Measurements from ENCODE around the gene CAPN14. TPM values are rescaled to one million over a fixed set of nuclear protein-coding genes. Genes with fewer than 3 reads are reported as not detected.
"Not testable (repeated sequence)": the region's sequence is repeated elsewhere in the genome, so short reads cannot be mapped to it uniquely, and the experiment has no call there.

The CAPN14 gene
- total and polyA plus RNA-seq, 2 experiments from 2014 or later: 0.39 TPM; not detected in 1

- Histone ChIP-seq H3K36me3 (no peaks in the 10 kb centered on the region), H3K4me1 (ENCODE audit: low read depth) (no peaks in the 10 kb centered on the region), H3K9me3 (ENCODE audit: low read depth) (no peaks in the 10 kb centered on the region), H3K27me3 (peaks cover 9% of the 10 kb centered on the region), H3K27ac (no peak overlapping the region), H3K4me3 (no peak overlapping the region)
- TF ChIP-seq, protein P1, sequence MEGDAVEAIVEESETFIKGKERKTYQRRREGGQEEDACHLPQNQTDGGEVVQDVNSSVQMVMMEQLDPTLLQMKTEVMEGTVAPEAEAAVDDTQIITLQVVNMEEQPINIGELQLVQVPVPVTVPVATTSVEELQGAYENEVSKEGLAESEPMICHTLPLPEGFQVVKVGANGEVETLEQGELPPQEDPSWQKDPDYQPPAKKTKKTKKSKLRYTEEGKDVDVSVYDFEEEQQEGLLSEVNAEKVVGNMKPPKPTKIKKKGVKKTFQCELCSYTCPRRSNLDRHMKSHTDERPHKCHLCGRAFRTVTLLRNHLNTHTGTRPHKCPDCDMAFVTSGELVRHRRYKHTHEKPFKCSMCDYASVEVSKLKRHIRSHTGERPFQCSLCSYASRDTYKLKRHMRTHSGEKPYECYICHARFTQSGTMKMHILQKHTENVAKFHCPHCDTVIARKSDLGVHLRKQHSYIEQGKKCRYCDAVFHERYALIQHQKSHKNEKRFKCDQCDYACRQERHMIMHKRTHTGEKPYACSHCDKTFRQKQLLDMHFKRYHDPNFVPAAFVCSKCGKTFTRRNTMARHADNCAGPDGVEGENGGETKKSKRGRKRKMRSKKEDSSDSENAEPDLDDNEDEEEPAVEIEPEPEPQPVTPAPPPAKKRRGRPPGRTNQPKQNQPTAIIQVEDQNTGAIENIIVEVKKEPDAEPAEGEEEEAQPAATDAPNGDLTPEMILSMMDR (IDR thresholded peaks at IDR 0.05; ENCODE audit: low read depth, low read length): no peak
- DNase-seq (ENCODE audit: low read depth in 1 of 2, low spot score in 1 of 2): no peak
Observed at GRCh38 chr2:31188131-31188530, 29.2 kb downstream of the CAPN14 start.

GRCh38 chr2:31187166-31187565 lies 30.1 kb downstream of the CAPN14 start:
- H3K36me3 ChIP-seq: no peaks in the 10 kb centered on the region
- TF ChIP-seq, protein P1 (IDR thresholded peaks at IDR 0.05; ENCODE audit: low read depth, low read length): no peak
- H3K9me3 ChIP-seq (ENCODE audit: low read depth): no peaks in the 10 kb centered on the region
- no peak for DNase-seq (ENCODE audit: low read depth in 1 of 2, low spot score in 1 of 2)
- no peak overlapping the region for H3K4me3 ChIP-seq
- H3K4me1 ChIP-seq (ENCODE audit: low read depth): no peaks in the 10 kb centered on the region
- H3K27ac ChIP-seq: no peak overlapping the region
- H3K27me3 ChIP-seq: peaks cover 9% of the 10 kb centered on the region

- not testable (repeated sequence) for H3K27me3 ChIP-seq; H3K4me3 ChIP-seq; DNase-seq (ENCODE audit: low read depth in 1 of 2, low spot score in 1 of 2); H3K27ac ChIP-seq; H3K4me1 ChIP-seq (ENCODE audit: low read depth); H3K36me3 ChIP-seq; H3K9me3 ChIP-seq (ENCODE audit: low read depth)
Observed at GRCh38 chr2:31183973-31184372, 33.3 kb downstream of the CAPN14 start.

GRCh38 chr2:31176742-31177141 lies 40.6 kb downstream of the CAPN14 start:
- H3K9me3 ChIP-seq (ENCODE audit: low read depth): no peaks in the 10 kb centered on the region

GRCh38 chr2:31171142-31171541 lies 46.2 kb downstream of the CAPN14 start:
- Histone ChIP-seq H3K4me3 (no peak overlapping the region), H3K4me1 (ENCODE audit: low read depth) (no peaks in the 10 kb centered on the region), H3K27me3 (peaks cover 20% of the 10 kb centered on the region), H3K27ac (no peak overlapping the region), H3K9me3 (ENCODE audit: low read depth) (no peaks in the 10 kb centered on the region), H3K36me3 (no peaks in the 10 kb centered on the region)
- TF ChIP-seq, protein P1 (IDR thresholded peaks at IDR 0.05; ENCODE audit: low read depth, low read length): no peak
- DNase-seq (ENCODE audit: low read depth in 1 of 2, low spot score in 1 of 2): no peak

More at GRCh38 chr2:31176742-31177141, 40.6 kb downstream of the CAPN14 start:
- Histone ChIP-seq H3K27ac (no peak overlapping the region), H3K4me3 (no peak overlapping the region), H3K4me1 (ENCODE audit: low read depth) (no peaks in the 10 kb centered on the region), H3K27me3 (peaks cover 12% of the 10 kb centered on the region), H3K36me3 (no peaks in the 10 kb centered on the region)
- DNase-seq (ENCODE audit: low read depth in 1 of 2, low spot score in 1 of 2): no peak
- TF ChIP-seq, protein P1 (IDR thresholded peaks at IDR 0.05; ENCODE audit: low read depth, low read length): no peak

DNA sequence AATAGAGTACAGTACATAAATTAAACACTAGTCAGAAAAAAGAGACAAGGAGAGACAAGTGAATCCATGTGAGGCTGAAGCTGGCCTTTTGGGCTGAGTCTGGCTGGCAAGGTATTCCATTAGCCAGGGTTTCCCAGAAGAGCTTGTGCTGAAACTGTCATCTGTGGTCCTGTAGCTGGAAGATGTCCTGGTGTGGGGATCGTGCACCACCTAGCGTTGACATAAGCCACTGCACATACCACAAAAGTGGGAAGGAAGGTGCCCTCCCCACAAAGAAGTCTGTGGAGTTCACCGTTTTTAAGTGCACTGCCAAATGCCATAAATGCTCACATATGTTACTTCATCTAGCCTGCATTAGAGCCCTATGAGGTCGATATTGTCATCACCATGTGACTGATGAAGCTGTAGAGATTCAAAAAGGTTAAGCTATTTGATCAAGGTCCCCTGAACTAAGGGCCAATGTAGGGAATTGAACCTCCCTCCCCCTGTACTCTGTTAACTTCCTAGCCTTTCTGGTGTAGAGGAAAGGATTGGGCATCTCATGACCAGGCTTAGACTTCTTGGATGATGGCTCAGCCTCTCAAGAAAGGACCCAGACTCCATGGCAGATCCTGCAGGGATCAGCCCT lies 47.1 kb downstream of the CAPN14 start:
- TF ChIP-seq, protein P1 (IDR thresholded peaks at IDR 0.05; ENCODE audit: low read depth, low read length): peak; percentile 95
- Histone ChIP-seq H3K4me1 (ENCODE audit: low read depth) (no peaks in the 10 kb centered on the region), H3K4me3 (no peak overlapping the region), H3K36me3 (no peaks in the 10 kb centered on the region), H3K9me3 (ENCODE audit: low read depth) (no peaks in the 10 kb centered on the region), H3K27me3 (peaks cover 20% of the 10 kb centered on the region), H3K27ac (no peak overlapping the region)
- peak; percentile 69 to 75 for DNase-seq (ENCODE audit: low read depth in 1 of 2, low spot score in 1 of 2)
